Lower lobe of right lung (tissue), 2 donors: ENCODE measurements around the gene TBC1D2. TPM values are rescaled to one million over a fixed set of nuclear protein-coding genes. Genes with fewer than 3 reads are reported as not detected.

Source experiments
- ATAC-seq, 2 donors: fragments of 200-7000 bp; cut with Tn5 transposase; one replicate each; pipeline ENCODE4 v1.9.1; 2020 to 2022; ENCODE audit warnings: mild to moderate bottlenecking in 2 of 2, moderate library complexity in 2 of 2
- DNase-seq: peaks from one replicate; pipeline ENCODE4 v3.0.0-alpha.2; 2020
- H3K27ac ChIP-seq: fragments of 200-600 bp; one replicate; pipeline ENCODE4 v1.8.0; 2022
- H3K27me3 ChIP-seq: fragments of 200-600 bp; one replicate; pipeline ENCODE4 v1.8.0; 2022; ENCODE audit warnings: low read depth
- H3K36me3 ChIP-seq: fragments of 200-600 bp; one replicate; pipeline ENCODE4 v1.8.0; 2022; ENCODE audit warnings: mild to moderate bottlenecking
- H3K4me1 ChIP-seq: fragments of 200-600 bp; one replicate; pipeline ENCODE4 v1.8.0; 2022
- H3K4me3 ChIP-seq: fragments of 200-600 bp; one replicate; pipeline ENCODE4 v1.8.0; 2022; ENCODE audit warnings: mild to moderate bottlenecking
- H3K9me3 ChIP-seq: fragments of 200-600 bp; one replicate; pipeline ENCODE4 v1.8.0; 2022
- CTCF ChIP-seq: fragments of 200-600 bp; IDR thresholded peaks from one replicate; pipeline ENCODE4 v1.8.0; 2022; ENCODE audit warnings: antibody characterized with exemption, mild to moderate bottlenecking
- intact Hi-C: fragments of 100-400 bp; cut with DNase I; formaldehyde crosslinking; loops from one replicate; pipeline ENCODE4 v1.11.0; 2022
- total RNA-seq: library from RNA; stranded (reverse); fragmentation: NEBNext Ultra II Directional; extraction: Animal tissue kit (Norgen Biotek cat#: 25700); gene quantifications from one replicate; pipeline ENCODE4 v1.2.1, GENCODE V29; 2021
- donor health status: DM: no; HTN: yes; CAD: no; lungs with severe emphysema.

Gene TBC1D2
- total RNA-seq, 1 donor from 2014 or later: 64.3 TPM

GRCh38 chr9:98219794-98220370 lies 35.6 kb downstream of the TBC1D2 start:
- no peak for DNase-seq
- Histone ChIP-seq H3K27ac (peak overlapping the region; percentile 58), H3K27me3 (no peaks in the 10 kb centered on the region), H3K4me1 (peaks cover 17% of the 10 kb centered on the region), H3K4me3 (no peak overlapping the region), H3K36me3 (peaks cover 80% of the 10 kb centered on the region), H3K9me3 (no peaks in the 10 kb centered on the region)
- peak in 1 of 2 donors; percentile 18 for ATAC-seq
- no peak for TF ChIP-seq CTCF
- intact Hi-C loops: no loop called here

- peak overlapping the region; percentile 58 for H3K27ac ChIP-seq
These were observed 36.1 kb downstream of the TBC1D2 start for GRCh38 chr9:98219364-98219716.

GRCh38 chr9:98218562-98219363 lies 36.7 kb downstream of the TBC1D2 start:
- no peaks in the 10 kb centered on the region for H3K27me3 ChIP-seq
- H3K36me3 ChIP-seq: peaks cover 79% of the 10 kb centered on the region
- no peaks in the 10 kb centered on the region for H3K9me3 ChIP-seq
- no peak overlapping the region for H3K4me3 ChIP-seq
- DNase-seq (no peak), ATAC-seq (peak; percentile 80 to 83)
- H3K27ac ChIP-seq: peak overlapping the region; percentile 58
- intact Hi-C loops: no loop called here
- no peak for TF ChIP-seq CTCF
- H3K4me1 ChIP-seq: peaks cover 16% of the 10 kb centered on the region

More at GRCh38 chr9:98219364-98219716, 36.1 kb downstream of the TBC1D2 start:
- intact Hi-C loops: no loop called here
- peaks cover 17% of the 10 kb centered on the region for H3K4me1 ChIP-seq
- peaks cover 78% of the 10 kb centered on the region for H3K36me3 ChIP-seq
- DNase-seq (no peak), ATAC-seq (peak; percentile 79 to 86)
- no peaks in the 10 kb centered on the region for H3K9me3 ChIP-seq
- TF ChIP-seq CTCF: no peak
- no peaks in the 10 kb centered on the region for H3K27me3 ChIP-seq
- H3K4me3 ChIP-seq: no peak overlapping the region

GRCh38 chr9:98217255-98217654 lies 38.2 kb downstream of the TBC1D2 start:
- Histone ChIP-seq H3K27me3 (no peaks in the 10 kb centered on the region), H3K9me3 (no peaks in the 10 kb centered on the region), H3K4me3 (no peak overlapping the region), H3K27ac (no peak overlapping the region), H3K4me1 (peaks cover 4% of the 10 kb centered on the region), H3K36me3 (peaks cover 86% of the 10 kb centered on the region)
- intact Hi-C loops: no loop called here
- DNase-seq: no peak
- no peak for TF ChIP-seq CTCF
- no peak for ATAC-seq

GRCh38 chr9:98216391-98216790 lies 39.1 kb downstream of the TBC1D2 start:
- DNase-seq: no peak
- Histone ChIP-seq H3K36me3 (peaks cover 86% of the 10 kb centered on the region), H3K4me3 (no peak overlapping the region), H3K27ac (no peak overlapping the region), H3K27me3 (no peaks in the 10 kb centered on the region), H3K4me1 (peaks cover 4% of the 10 kb centered on the region), H3K9me3 (no peaks in the 10 kb centered on the region)
- ATAC-seq: no peak
- intact Hi-C loops: no loop called here
- TF ChIP-seq CTCF: no peak
